HepG2 (cell line): ENCODE data around the gene LAPTM4A. TPM values are rescaled to one million over a fixed set of nuclear protein-coding genes. Genes with fewer than 3 reads are reported as not detected.

Experiments
- ATF6 ChIP-seq: sonication (generic); formaldehyde crosslinking; conservative IDR thresholded peaks from 2 replicates; pipeline ENCODE4 v1.4.0; 2020; ENCODE audit warnings: missing genetic modification reagents
- DPF2 ChIP-seq: sonication (generic); formaldehyde crosslinking; IDR thresholded peaks from 2 replicates; pipeline ENCODE4 v1.4.0; 2020; ENCODE audit warnings: mild to moderate bottlenecking, low read depth, missing genetic modification reagents, borderline replicate concordance
- GTF2F1 ChIP-seq: fragments of 150-350 bp; IDR thresholded peaks from 2 replicates; pipeline ENCODE4 v1.6.1; 2014; ENCODE audit warnings: low read length
- HOXA7 ChIP-seq: sonication (generic); formaldehyde crosslinking; IDR thresholded peaks from 2 replicates; pipeline ENCODE4 v1.8.1; 2022; ENCODE audit warnings: mild to moderate bottlenecking, missing genetic modification reagents, moderate library complexity
- KLF12 ChIP-seq: sonication (generic); formaldehyde crosslinking; IDR thresholded peaks from 2 replicates; pipeline ENCODE4 v1.4.0; 2020; ENCODE audit warnings: missing genetic modification reagents, borderline replicate concordance
- KMT2B ChIP-seq: IDR thresholded peaks from 2 replicates; pipeline ENCODE4 v1.6.1; 2016; ENCODE audit warnings: missing genetic modification reagents, missing compliant biosample characterization
- NCOR1 ChIP-seq: fragments of 200-600 bp; sonication (generic); IDR thresholded peaks from 2 replicates; pipeline ENCODE4 v1.7.0; 2017; ENCODE audit warnings: antibody characterized with exemption, low read length, borderline replicate concordance
- PHF8 ChIP-seq: sonication (generic); formaldehyde crosslinking; IDR thresholded peaks from 2 replicates; pipeline ENCODE4 v1.5.0; 2020; ENCODE audit warnings: missing genetic modification reagents
- SP5 ChIP-seq: IDR thresholded peaks from 2 replicates; pipeline ENCODE4 v1.6.1; 2016; ENCODE audit warnings: low read depth, borderline replicate concordance
- SSRP1 ChIP-seq: IDR thresholded peaks from 2 replicates; pipeline ENCODE4 v1.6.1; 2016; ENCODE audit warnings: control low read depth
- ZBTB2 ChIP-seq: sonication (generic); formaldehyde crosslinking; IDR thresholded peaks from 2 replicates; pipeline ENCODE4 v1.8.0; 2022; ENCODE audit warnings: low read depth, missing genetic modification reagents
- ZFP82 ChIP-seq: sonication (generic); formaldehyde crosslinking; IDR thresholded peaks from 2 replicates; pipeline ENCODE4 v1.5.1; 2020; ENCODE audit warnings: mild to moderate bottlenecking, missing genetic modification reagents, borderline replicate concordance
- ZNF124 ChIP-seq: sonication (generic); formaldehyde crosslinking; IDR thresholded peaks from 2 replicates; pipeline ENCODE4 v1.4.0; 2020; ENCODE audit warnings: missing genetic modification reagents
- ZNF282 ChIP-seq: fragments of 450-650 bp; IDR thresholded peaks from 2 replicates; pipeline ENCODE4 v1.6.1; 2018; ENCODE audit not compliant: partially characterized antibody
- ZNF44 ChIP-seq: sonication (generic); formaldehyde crosslinking; IDR thresholded peaks from 2 replicates; pipeline ENCODE4 v1.5.1; 2020; ENCODE audit warnings: mild to moderate bottlenecking, missing genetic modification reagents
- ZNF550 ChIP-seq: sonication (generic); formaldehyde crosslinking; IDR thresholded peaks from 2 replicates; pipeline ENCODE4 v1.4.0; 2020; ENCODE audit warnings: mild to moderate bottlenecking, missing genetic modification reagents, borderline replicate concordance
- ZNF687 ChIP-seq: sonication (generic); formaldehyde crosslinking; IDR thresholded peaks from 2 replicates; pipeline ENCODE4 v1.5.1; 2020; ENCODE audit warnings: mild to moderate bottlenecking, missing genetic modification reagents, moderate library complexity
- ZNF776 ChIP-seq: sonication (generic); formaldehyde crosslinking; IDR thresholded peaks from 2 replicates; pipeline ENCODE4 v1.4.0; 2020; ENCODE audit warnings: mild to moderate bottlenecking, missing genetic modification reagents
- ZNF777 ChIP-seq: sonication (generic); formaldehyde crosslinking; IDR thresholded peaks from 2 replicates; pipeline ENCODE4 v1.4.0; 2020; ENCODE audit warnings: missing genetic modification reagents
- ZNF841 ChIP-seq: sonication (generic); formaldehyde crosslinking; IDR thresholded peaks from 2 replicates; pipeline ENCODE4 v1.8.1; 2023; ENCODE audit warnings: missing genetic modification reagents, borderline replicate concordance
- ZNF879 ChIP-seq: sonication (generic); formaldehyde crosslinking; IDR thresholded peaks from 2 replicates; pipeline ENCODE4 v1.8.1; 2023; ENCODE audit warnings: missing genetic modification reagents
- polyA plus RNA-seq, 8 experiments: library from polyadenylated mRNA; depleted of rRNA in 3 of 8; stranded (reverse) in 7 of 8; unstranded in 1 of 8; fragments of >200 nt; fragmentation: Illumina TruSeq in 4 of 8; extraction: Trizol in 4 of 8; gene quantifications; 2 replicates each; pipeline versions ENCODE4 v1.2.1 to v1.2.3, GENCODE V29; 2011 to 2016; ENCODE audit warnings: low read depth in 4 of 8, missing spikeins in 1 of 8, mixed read lengths in 1 of 8; ENCODE audit not compliant: insufficient read depth in 1 of 8
- total RNA-seq, 5 experiments: library from RNA; depleted of rRNA; stranded (reverse); fragments of >200 nt; fragmentation: Illumina TruSeq; extraction: Trizol; gene quantifications; 2 replicates each; pipeline ENCODE4 v1.2.3, GENCODE V29; 2016; ENCODE audit warnings: low read depth in 1 of 5

LAPTM4A gene
- total and polyA plus RNA-seq, 2 of the 13 experiments (the other 11 are each of a cell fraction or from before 2014, with no cell fraction given): 116 to 558 TPM

GRCh38 chr2:20012282-20013125 is 38.9 kb downstream of the LAPTM4A start, which contains the start of gene MATN3 (continued):
- TF ChIP-seq ZNF687: peak; percentile 89
- no peak for TF ChIP-seq ATF6
- no peak for TF ChIP-seq ZNF776 (CRISPR knock-in tag)
- no peak; the same call in 1 of the 2 replicates for TF ChIP-seq ZNF124 (CRISPR knock-in tag)
- TF ChIP-seq HOXA7 (CRISPR knock-in tag): no peak
- peak; percentile 99 for TF ChIP-seq ZNF777 (CRISPR knock-in tag)
- TF ChIP-seq SP5: peak; percentile 43; the same call in 1 of the 2 replicates
- no peak for TF ChIP-seq KLF12 (CRISPR knock-in tag)
- TF ChIP-seq ZNF44 (CRISPR knock-in tag): no peak
- TF ChIP-seq GTF2F1: no peak
- peak; percentile 69 for TF ChIP-seq PHF8 (CRISPR knock-in tag)
- TF ChIP-seq ZNF841 (CRISPR knock-in tag): no peak
- TF ChIP-seq ZNF282: no peak
- TF ChIP-seq KMT2B (CRISPR knock-in tag): no peak
- TF ChIP-seq ZBTB2 (CRISPR knock-in tag): peak; percentile 67
- no peak for TF ChIP-seq ZNF879
- TF ChIP-seq NCOR1: no peak
- no peak for TF ChIP-seq ZNF550
- peak; percentile 76; the same call in 1 of the 2 replicates for TF ChIP-seq SSRP1 (CRISPR knock-in tag)
- TF ChIP-seq ZFP82: peak; percentile 52; the same call in 1 of the 2 replicates
- TF ChIP-seq DPF2 (CRISPR knock-in tag): peak; percentile 24; the same call in 1 of the 2 replicates
